ENCODE results near the gene PLEKHS1.

The PLEKHS1 gene

DNA sequence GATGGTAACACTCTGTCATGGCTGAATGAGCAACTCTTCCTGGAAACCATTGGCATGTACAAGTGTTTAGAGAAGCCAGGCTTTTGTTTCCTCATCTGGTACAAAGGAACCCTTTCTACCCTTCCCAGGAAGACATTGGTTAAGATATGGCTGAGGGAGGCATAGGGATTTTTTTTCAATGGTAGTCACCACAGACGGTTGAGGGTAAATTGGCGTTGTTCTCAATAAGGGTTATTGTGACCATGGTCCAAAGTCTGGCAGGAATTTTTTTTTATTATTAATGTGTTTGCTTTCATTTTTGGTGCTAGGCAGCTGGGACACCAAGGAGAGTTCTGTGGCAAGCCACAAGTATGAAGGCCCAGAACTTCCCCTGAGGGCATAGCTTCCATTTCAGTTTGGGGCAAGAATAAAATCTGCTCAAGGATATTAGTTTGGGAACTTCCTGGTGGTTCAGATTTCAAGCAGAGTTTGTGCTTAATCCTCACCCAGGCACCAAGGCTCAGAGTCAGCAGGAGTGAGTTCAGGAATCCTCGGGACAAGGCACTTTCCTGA, at the start of gene PLEKHS1:
Gene PLEKHS1, plus strand, starts transcription at position 502 of the 552 bp plus-strand sequence. CDS start 3,596 bp downstream, outside the sequence.
- TF ChIP-seq, protein P1, sequence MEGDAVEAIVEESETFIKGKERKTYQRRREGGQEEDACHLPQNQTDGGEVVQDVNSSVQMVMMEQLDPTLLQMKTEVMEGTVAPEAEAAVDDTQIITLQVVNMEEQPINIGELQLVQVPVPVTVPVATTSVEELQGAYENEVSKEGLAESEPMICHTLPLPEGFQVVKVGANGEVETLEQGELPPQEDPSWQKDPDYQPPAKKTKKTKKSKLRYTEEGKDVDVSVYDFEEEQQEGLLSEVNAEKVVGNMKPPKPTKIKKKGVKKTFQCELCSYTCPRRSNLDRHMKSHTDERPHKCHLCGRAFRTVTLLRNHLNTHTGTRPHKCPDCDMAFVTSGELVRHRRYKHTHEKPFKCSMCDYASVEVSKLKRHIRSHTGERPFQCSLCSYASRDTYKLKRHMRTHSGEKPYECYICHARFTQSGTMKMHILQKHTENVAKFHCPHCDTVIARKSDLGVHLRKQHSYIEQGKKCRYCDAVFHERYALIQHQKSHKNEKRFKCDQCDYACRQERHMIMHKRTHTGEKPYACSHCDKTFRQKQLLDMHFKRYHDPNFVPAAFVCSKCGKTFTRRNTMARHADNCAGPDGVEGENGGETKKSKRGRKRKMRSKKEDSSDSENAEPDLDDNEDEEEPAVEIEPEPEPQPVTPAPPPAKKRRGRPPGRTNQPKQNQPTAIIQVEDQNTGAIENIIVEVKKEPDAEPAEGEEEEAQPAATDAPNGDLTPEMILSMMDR (IDR thresholded peaks at IDR 0.05; ENCODE audit: control insufficient read depth, insufficient read depth, low read depth, low read length, missing control alignments): no peak
- H3K4me3 ChIP-seq (ENCODE audit: control insufficient read depth, low read depth, low read length): no peak within 1 kb of the TSS
- peak; percentile 3 for DNase-seq (ENCODE audit: low read depth)

- DNase-seq (ENCODE audit: low read depth): peak; percentile 2
- no peak overlapping the region for H3K4me3 ChIP-seq (ENCODE audit: control insufficient read depth, low read depth, low read length)
- TF ChIP-seq, protein P1 (IDR thresholded peaks at IDR 0.05; ENCODE audit: control insufficient read depth, insufficient read depth, low read depth, low read length, missing control alignments): peak; percentile 68
Measured at GRCh38 chr10:113704637-113705343, 46.7 kb upstream of the PLEKHS1 start.

DNA sequence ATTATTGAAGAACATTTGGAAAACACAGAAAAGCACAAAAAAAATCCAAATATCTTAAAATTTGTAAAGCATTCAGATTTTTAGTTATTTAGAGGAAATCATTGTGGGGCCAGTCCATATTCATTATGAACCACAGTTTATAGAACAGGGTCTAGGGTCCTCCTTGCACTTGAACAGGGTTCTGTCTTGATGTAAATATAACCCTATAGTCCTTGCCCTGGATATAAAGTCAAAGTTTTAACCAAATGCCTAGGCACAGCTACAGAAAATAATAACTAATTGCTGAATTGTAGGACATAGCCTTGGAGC, 46.2 kb upstream of the PLEKHS1 start:
- H3K4me3 ChIP-seq (ENCODE audit: control insufficient read depth, low read depth, low read length): no peak overlapping the region
- DNase-seq (ENCODE audit: low read depth): no peak
- TF ChIP-seq, protein P1 (IDR thresholded peaks at IDR 0.05; ENCODE audit: control insufficient read depth, insufficient read depth, low read depth, low read length, missing control alignments): no peak

- no peak for DNase-seq (ENCODE audit: low read depth)
- H3K4me3 ChIP-seq (ENCODE audit: control insufficient read depth, low read depth, low read length): no peak overlapping the region
- TF ChIP-seq, protein P1 (IDR thresholded peaks at IDR 0.05; ENCODE audit: control insufficient read depth, insufficient read depth, low read depth, low read length, missing control alignments): no peak
Measured at GRCh38 chr10:113706623-113707022, 44.9 kb upstream of the PLEKHS1 start.

DNA sequence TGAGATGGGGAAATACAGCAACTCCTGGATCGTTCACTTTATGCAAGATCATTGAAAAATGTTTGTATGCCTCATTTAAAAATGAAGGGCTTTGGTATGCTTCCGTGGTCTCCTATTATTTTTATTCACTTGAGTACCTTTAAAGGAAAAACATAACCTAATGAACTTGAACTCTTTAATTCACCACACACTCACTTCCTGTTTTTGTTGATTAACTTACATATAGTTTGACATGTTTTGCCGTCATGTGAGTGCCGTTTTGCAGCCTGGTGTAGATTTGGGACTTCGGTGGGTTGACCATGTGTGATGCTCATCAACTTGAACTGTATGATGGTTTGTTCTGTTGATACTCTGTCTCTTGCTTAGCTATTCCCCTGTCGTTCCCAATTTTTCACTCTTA, 42.8 kb upstream of the PLEKHS1 start:
- DNase-seq (ENCODE audit: low read depth): no peak
- TF ChIP-seq, protein P1 (IDR thresholded peaks at IDR 0.05; ENCODE audit: control insufficient read depth, insufficient read depth, low read depth, low read length, missing control alignments): no peak
- H3K4me3 ChIP-seq (ENCODE audit: control insufficient read depth, low read depth, low read length): no peak overlapping the region

DNA sequence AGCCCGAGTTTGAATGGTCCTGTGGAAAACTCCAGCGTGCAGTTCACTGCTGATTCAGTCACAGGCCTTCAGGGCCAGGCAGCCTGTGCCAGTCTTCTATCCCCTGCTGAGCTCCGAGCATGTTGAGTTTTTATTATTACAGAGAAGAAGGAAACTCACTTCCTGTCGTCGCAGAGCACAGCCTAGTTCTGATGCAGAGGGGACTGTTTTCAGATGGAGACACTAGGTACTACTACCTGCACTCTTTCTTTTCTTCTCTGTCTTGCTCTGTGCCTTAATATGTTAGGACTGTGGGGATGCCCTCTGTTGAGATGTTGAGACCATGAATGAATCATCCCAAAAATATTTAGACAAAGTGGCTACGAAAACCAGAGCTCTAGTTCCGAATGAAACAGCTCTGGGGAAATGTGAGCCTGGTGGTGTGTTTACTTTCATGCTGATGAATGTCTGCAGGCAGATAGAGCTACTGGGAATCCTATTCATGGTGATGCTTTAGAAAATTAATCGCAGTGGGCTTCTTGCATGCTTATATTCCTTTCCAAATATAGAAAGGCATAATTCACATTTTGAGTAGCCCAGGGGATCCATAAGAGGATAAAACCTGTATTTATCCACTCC, 42.2 kb upstream of the PLEKHS1 start:
- TF ChIP-seq, protein P1 (IDR thresholded peaks at IDR 0.05; ENCODE audit: control insufficient read depth, insufficient read depth, low read depth, low read length, missing control alignments): no peak
- DNase-seq (ENCODE audit: low read depth): peak; percentile 33
- H3K4me3 ChIP-seq (ENCODE audit: control insufficient read depth, low read depth, low read length): no peak overlapping the region

All from AG09309 (cell line).